Activated CD4-positive, alpha-beta T cell treated with anti-CD3 and anti-CD28 coated beads, Interleukin-2, amount 10 ng/mL, durations not matched to agents 24 days and 14 days (primary cell): ENCODE data around the gene HPD. TPM values are rescaled to one million over a fixed set of nuclear protein-coding genes. Genes with fewer than 3 reads are reported as not detected.
"Not testable (repeated sequence)": the region's sequence is repeated elsewhere in the genome, so short reads cannot be mapped to it uniquely, and the experiment has no call there.

Source experiments
- DNase-seq: peaks from one replicate; pipeline ENCODE4 v3.0.0; 2022
- H3K27ac Mint-ChIP-seq: one replicate; pipeline ENCODE4 v1.8.0; 2022; ENCODE audit warnings: mild to moderate bottlenecking, mixed read lengths
- H3K27me3 Mint-ChIP-seq: one replicate; pipeline ENCODE4 v1.8.0; 2022; ENCODE audit warnings: mixed read lengths
- H3K36me3 Mint-ChIP-seq: one replicate; pipeline ENCODE4 v1.8.0; 2022; ENCODE audit warnings: low read depth, mild to moderate bottlenecking, mixed read lengths
- H3K4me1 Mint-ChIP-seq: one replicate; pipeline ENCODE4 v1.8.0; 2021; ENCODE audit warnings: mixed read lengths
- H3K4me3 Mint-ChIP-seq: one replicate; pipeline ENCODE4 v1.8.0; 2022; ENCODE audit warnings: mild to moderate bottlenecking, moderate library complexity, mixed read lengths
- H3K9me3 Mint-ChIP-seq: one replicate; pipeline ENCODE4 v1.8.0; 2021; ENCODE audit warnings: mixed read lengths
- intact Hi-C: fragments of 100-400 bp; cut with micrococcal nuclease; formaldehyde crosslinking; loops from one replicate; pipeline ENCODE4 v1.15.1; 2023
- total RNA-seq: library from RNA; stranded (reverse); gene quantifications from 2 replicates; pipeline ENCODE4 v1.2.3, GENCODE V29; 2022

HPD gene
- total RNA-seq, 1 donor from 2014 or later, result not detected

- H3K9me3 Mint-ChIP-seq, DNase-seq, H3K27ac Mint-ChIP-seq, H3K27me3 Mint-ChIP-seq, H3K4me1 Mint-ChIP-seq, intact Hi-C loops, H3K36me3 Mint-ChIP-seq, H3K4me3 Mint-ChIP-seq: not testable (repeated sequence)
These were observed 6.3 kb downstream of the HPD start for GRCh38 chr12:121852392-121852791.

DNA sequence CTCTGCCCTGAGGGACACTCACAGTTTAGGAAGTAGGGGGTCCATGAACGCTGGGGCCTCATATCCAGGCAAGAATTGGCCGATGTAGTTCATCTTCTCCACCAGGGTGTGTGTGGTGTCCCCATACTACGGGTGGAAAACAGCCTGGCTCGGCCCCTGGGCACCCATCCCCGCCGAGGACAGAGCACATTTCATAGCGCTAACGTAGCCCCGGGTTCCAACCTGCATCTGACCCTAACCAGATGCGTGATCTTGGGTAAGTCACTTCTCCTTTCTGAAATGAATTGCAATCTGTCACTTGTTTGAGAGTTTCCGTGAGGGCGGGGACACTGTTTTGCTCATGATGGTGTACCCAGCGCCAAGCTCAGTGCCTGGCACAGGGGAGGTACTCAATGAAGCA lies 9.0 kb downstream of the HPD start:
- intact Hi-C loops, result no loop called here
- Mint-ChIP-seq H3K27ac (peak overlapping the region; percentile 69), H3K4me3 (no peak overlapping the region), H3K27me3 (no peaks in the 10 kb centered on the region), H3K9me3 (no peaks in the 10 kb centered on the region), H3K36me3 (no peaks in the 10 kb centered on the region), H3K4me1 (peaks cover 2% of the 10 kb centered on the region)
- DNase-seq, result no peak

DNA sequence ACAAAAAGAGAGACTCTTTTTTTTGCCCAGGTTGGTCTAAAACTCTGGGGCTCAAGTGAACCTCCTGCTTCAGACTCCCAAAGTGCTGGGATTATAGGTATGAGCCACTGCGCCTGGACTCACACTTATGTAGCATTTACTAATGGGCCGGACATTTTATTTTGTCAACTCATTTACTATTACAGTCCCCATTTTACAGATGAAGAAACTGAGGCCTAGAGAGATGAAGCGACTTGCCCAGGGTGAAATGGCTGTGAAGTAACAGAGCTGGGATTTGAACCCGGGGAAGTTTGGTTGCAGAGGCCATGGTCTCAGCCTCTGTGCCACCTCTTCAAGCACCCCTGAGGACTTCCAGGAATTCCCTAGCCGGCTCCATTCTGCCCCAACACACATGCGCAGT lies 9.4 kb downstream of the HPD start:
- Mint-ChIP-seq H3K27me3 (no peaks in the 10 kb centered on the region), H3K4me1 (peaks cover 2% of the 10 kb centered on the region), H3K36me3 (no peaks in the 10 kb centered on the region), H3K9me3 (no peaks in the 10 kb centered on the region), H3K27ac (no peak overlapping the region), H3K4me3 (no peak overlapping the region)
- intact Hi-C loops, result no loop called here
- no peak for DNase-seq

- H3K9me3 Mint-ChIP-seq, result no peaks in the 10 kb centered on the region
- H3K27me3 Mint-ChIP-seq, result no peaks in the 10 kb centered on the region
- DNase-seq, result no peak
- peaks cover 2% of the 10 kb centered on the region for H3K4me1 Mint-ChIP-seq
- H3K27ac Mint-ChIP-seq, result no peak overlapping the region
- intact Hi-C loops, result no loop called here
- no peak overlapping the region for H3K4me3 Mint-ChIP-seq
- H3K36me3 Mint-ChIP-seq, result no peaks in the 10 kb centered on the region
These were observed 13.0 kb downstream of the HPD start for GRCh38 chr12:121845701-121846100.

DNA sequence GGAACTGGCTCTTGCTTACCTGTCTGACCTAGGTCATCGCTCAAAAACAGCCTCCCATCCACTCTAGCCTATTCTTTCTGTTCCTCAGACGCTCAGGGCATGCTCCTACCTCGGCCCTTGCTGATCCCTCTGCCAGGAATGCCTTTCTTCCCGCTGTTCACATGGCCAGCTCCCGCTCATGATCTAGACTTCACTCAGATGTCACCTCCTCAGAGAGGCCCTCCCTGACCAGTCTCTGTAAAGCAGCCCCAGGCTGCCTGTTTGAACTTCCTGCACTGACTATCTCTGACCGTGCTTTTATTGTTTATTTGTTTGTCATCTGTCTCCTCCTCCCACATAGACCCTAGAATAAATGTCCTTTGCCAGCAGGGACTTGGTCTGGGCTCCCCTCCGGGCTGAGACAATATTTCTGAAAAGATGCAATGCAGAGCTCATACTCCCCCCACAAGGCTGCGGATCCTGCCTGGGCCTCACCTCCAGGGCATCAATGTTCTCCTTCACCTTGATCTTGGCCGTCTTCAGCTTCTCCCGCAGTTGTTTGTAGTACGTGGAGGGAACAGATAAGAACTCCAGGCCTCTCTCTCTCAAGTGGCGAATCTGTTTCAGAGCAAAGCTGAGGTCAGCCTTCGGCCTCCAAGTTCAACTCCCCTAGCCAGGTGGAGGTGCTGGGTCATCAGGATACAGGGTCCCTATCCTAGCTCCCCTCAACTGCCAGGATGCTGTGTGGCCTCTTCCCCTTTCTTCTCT lies 15.2 kb downstream of the HPD start:
- Mint-ChIP-seq H3K4me3 (no peak overlapping the region), H3K4me1 (peaks cover 13% of the 10 kb centered on the region), H3K27ac (no peak overlapping the region), H3K9me3 (no peaks in the 10 kb centered on the region), H3K36me3 (no peaks in the 10 kb centered on the region), H3K27me3 (no peaks in the 10 kb centered on the region)
- intact Hi-C loops, result no loop called here
- no peak for DNase-seq

- H3K4me3 Mint-ChIP-seq, result peak overlapping the region; percentile 95
- H3K27me3 Mint-ChIP-seq, result no peaks in the 10 kb centered on the region
- H3K27ac Mint-ChIP-seq, result peak overlapping the region; percentile 87
- no peak for DNase-seq
- peaks cover 13% of the 10 kb centered on the region for H3K4me1 Mint-ChIP-seq
- intact Hi-C loops, result loop anchor here (1.0 to 2.0 kb wide), 2 partner anchors 45 to 48 kb away; partner anchors contain the start of gene PSMD9
- H3K36me3 Mint-ChIP-seq, result no peaks in the 10 kb centered on the region
- H3K9me3 Mint-ChIP-seq, result no peaks in the 10 kb centered on the region
These were observed 18.5 kb downstream of the HPD start for GRCh38 chr12:121839993-121840761.

- Mint-ChIP-seq H3K36me3 (no peaks in the 10 kb centered on the region), H3K9me3 (no peaks in the 10 kb centered on the region), H3K4me3 (peak overlapping the region; percentile 95), H3K27ac (peak overlapping the region; percentile 87), H3K27me3 (no peaks in the 10 kb centered on the region), H3K4me1 (peaks cover 13% of the 10 kb centered on the region)
- intact Hi-C loops, result loop anchor here (1.0 to 2.0 kb wide), 2 partner anchors 45 to 49 kb away; partner anchors contain the start of gene PSMD9
- DNase-seq, result peak; percentile 100
These were observed 19.3 kb downstream of the HPD start for GRCh38 chr12:121839106-121839992.

DNA sequence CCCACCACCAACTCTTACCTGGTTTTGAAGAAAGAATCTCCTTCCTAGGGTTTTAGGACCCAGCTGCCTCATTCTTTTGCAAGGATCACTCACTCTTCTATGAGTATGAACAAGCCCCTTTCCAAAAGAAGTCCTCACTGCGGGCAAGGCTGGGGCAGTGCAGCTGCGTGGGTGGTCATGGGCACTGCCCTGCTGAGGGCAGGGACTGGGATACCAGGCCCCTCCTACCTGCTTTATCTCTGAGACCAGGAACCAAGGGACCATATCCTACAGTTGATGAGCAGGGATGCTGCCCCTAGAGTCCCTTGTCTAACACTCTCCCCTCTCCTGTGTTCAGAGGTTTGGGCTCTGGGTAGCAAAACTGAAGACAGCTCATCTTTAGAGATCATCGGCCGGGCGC lies 20.5 kb downstream of the HPD start:
- H3K4me3 Mint-ChIP-seq, result peak overlapping the region; percentile 95
- no peak overlapping the region for H3K27ac Mint-ChIP-seq
- H3K9me3 Mint-ChIP-seq, result no peaks in the 10 kb centered on the region
- no peaks in the 10 kb centered on the region for H3K36me3 Mint-ChIP-seq
- no peak for DNase-seq
- peaks cover 13% of the 10 kb centered on the region for H3K4me1 Mint-ChIP-seq
- no peaks in the 10 kb centered on the region for H3K27me3 Mint-ChIP-seq
- intact Hi-C loops, result loop anchor here (2.0 kb wide), 1 partner anchor 43 kb away; no protein-coding TSS in a partner anchor

DNA sequence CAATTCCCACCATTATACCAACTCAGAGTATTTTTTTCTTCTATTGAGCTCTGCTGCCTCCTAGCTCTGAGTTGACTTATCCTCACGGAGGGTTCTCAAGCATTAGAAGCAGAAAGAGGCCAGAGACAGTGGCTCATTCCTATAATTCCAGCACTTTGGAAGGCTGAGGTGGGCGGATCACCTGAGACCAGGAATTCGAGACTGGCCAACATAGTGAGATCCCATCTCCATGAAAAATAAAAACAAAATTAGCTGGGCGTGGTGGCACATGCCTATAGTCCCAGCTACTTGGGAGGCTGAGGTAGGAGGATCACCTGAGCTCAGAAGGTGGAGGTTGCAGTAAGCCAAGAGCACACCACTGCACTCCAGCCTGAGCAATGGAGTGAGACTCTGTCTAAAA lies 21.0 kb downstream of the HPD start:
- H3K36me3 Mint-ChIP-seq, result peaks cover 1% of the 10 kb centered on the region
- H3K4me1 Mint-ChIP-seq, result peaks cover 13% of the 10 kb centered on the region
- H3K4me3 Mint-ChIP-seq, result no peak overlapping the region
- H3K27me3 Mint-ChIP-seq, result no peaks in the 10 kb centered on the region
- no peak overlapping the region for H3K27ac Mint-ChIP-seq
- intact Hi-C loops, result loop anchor here (2.0 kb wide), 1 partner anchor 43 kb away; no protein-coding TSS in a partner anchor
- no peak for DNase-seq
- no peaks in the 10 kb centered on the region for H3K9me3 Mint-ChIP-seq

DNA sequence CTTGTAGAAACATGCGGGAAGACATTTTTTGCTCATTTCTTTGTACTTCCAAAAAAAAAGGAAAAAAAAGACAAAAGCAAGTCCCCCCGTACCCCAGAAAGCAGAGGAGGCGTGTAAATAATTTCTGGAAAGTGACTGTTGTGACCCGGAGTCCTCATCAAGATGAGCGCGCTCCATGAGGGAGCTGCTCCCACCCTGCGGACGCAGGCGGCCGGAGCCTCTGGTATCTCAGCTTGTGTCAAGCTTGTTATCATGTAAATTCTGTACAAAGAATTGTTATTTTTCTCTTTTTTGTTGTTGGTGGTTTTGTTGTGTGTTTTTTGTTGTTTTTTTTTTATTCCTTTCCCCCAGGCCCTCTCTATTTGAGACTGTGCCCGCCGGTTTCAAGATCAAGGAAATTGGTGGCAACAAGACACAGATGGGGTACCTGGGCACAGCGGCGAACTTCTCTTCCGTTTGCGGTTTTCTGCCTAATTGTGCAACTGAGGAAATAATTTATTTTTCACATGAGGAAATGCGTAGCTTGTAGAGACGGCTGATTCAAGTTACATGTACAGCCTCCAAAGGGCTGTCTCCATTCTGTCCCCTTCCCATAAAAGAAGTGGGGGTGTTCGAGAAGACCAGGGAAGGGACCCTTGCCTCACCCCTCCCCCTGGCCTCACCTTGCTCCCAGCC lies 27.0 kb downstream of the HPD start:
- peaks cover 47% of the 10 kb centered on the region for H3K36me3 Mint-ChIP-seq
- H3K4me1 Mint-ChIP-seq, result peaks cover 2% of the 10 kb centered on the region
- H3K4me3 Mint-ChIP-seq, result no peak overlapping the region
- intact Hi-C loops, result no loop called here
- no peak overlapping the region for H3K27ac Mint-ChIP-seq
- no peaks in the 10 kb centered on the region for H3K27me3 Mint-ChIP-seq
- no peaks in the 10 kb centered on the region for H3K9me3 Mint-ChIP-seq
- DNase-seq, result no peak

DNA sequence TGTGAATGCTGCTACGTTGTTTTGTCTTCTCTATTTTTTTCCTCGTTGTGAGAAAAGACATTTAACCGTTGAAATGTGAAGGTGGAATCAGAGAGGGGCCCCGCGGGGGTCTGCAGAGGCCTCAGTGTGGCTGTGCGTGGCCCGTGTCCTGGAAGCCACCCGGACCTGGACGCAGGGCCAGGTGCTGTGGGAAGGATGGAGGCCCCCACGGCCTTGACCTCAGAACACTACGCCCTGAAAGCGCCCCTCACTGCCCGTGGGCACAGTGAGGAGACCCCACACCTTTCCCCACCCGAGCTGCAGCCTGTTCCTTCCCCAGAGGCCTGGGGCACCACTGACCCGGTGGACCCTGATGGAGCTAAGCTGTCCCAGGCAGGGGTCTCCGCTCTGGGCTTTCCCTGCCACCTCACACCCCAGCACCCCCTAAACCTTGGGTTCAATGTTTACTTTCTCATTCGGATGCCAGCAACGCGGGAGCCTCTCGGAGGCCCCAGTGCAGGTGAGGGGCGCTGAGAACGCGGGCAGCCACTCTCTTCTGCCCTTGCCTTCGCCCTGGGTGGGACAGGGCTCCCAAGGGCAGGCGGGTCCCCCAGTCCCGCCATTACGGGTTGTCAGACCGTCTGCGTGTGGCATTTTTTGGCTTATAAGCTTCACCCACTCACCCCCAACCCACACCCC lies 27.9 kb downstream of the HPD start:
- H3K36me3 Mint-ChIP-seq, result peaks cover 55% of the 10 kb centered on the region
- intact Hi-C loops, result no loop called here
- H3K4me1 Mint-ChIP-seq, result peaks cover 2% of the 10 kb centered on the region
- no peaks in the 10 kb centered on the region for H3K27me3 Mint-ChIP-seq
- no peaks in the 10 kb centered on the region for H3K9me3 Mint-ChIP-seq
- no peak overlapping the region for H3K27ac Mint-ChIP-seq
- H3K4me3 Mint-ChIP-seq, result no peak overlapping the region
- no peak for DNase-seq

DNA sequence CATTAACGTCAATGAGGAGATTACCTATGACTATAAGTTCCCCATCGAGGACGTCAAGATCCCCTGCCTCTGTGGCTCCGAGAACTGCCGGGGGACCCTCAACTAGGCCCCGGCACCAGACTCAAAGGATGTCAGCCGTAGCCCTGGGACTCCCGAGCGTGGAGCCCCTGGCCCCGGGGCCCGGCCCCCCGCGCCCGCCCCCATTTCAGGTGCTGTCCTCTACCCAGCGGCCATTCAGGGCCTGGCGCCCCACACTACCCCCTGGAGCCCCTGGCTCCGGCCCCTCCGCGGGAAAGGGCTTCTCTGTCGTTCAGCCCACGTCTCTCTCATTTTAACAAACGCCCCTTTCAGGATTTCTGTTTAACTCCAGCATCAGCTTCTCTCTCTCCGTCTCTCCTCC lies 28.5 kb downstream of the HPD start:
- Mint-ChIP-seq H3K27me3 (no peaks in the 10 kb centered on the region), H3K9me3 (no peaks in the 10 kb centered on the region), H3K4me3 (no peak overlapping the region), H3K4me1 (peaks cover 2% of the 10 kb centered on the region), H3K36me3 (peaks cover 59% of the 10 kb centered on the region), H3K27ac (no peak overlapping the region)
- intact Hi-C loops, result no loop called here
- DNase-seq, result no peak
